Frontal cortex (tissue), 4 donors: Measurements from ENCODE around the gene LIMS1. TPM values are rescaled to one million over a fixed set of nuclear protein-coding genes. Genes with fewer than 3 reads are reported as not detected.
"Not testable (repeated sequence)": the region's sequence is repeated elsewhere in the genome, so short reads cannot be mapped to it uniquely, and the experiment has no call there.

ENCODE experiments used
- DNase-seq, 2 donors: peaks; one replicate each; pipeline ENCODE4 v3.0.0; 2012; ENCODE audit warnings: low spot score in 2 of 2
- FAIRE-seq: peaks from 2 replicates; lab custom pipeline; 2012; peaks lifted over from hg19 to GRCh38; lab: Jason Lieb, UNC
- total RNA-seq: library from RNA; depleted of rRNA; stranded (reverse); fragments of >200 nt; gene quantifications from one replicate; pipeline ENCODE4 v1.2.3, GENCODE V29; 2014
- donor health status: control.
- donor health status: control.
- donor health status: control.

The LIMS1 gene
- 11.8 TPM for total RNA-seq

GRCh38 chr2:108533832-108534583 lies at the start of gene LIMS1:
TSS of gene LIMS1 (plus strand) at chr2:108534470. CDS start at chr2:108534563, 93 bp downstream.
- DNase-seq: peak; percentile 96 to 97
- FAIRE-seq: no peak

- no peak for FAIRE-seq
- no peak for DNase-seq
Measured at GRCh38 chr2:108485253-108485652, 49.0 kb upstream of the LIMS1 start.

GRCh38 chr2:108490506-108491122 lies 43.7 kb upstream of the LIMS1 start:
- DNase-seq: no peak
- FAIRE-seq: no peak

- no peak for FAIRE-seq
Measured at GRCh38 chr2:108491848-108492247, 42.4 kb upstream of the LIMS1 start.

GRCh38 chr2:108492364-108492763 lies 41.9 kb upstream of the LIMS1 start:
- DNase-seq: no peak
- no peak for FAIRE-seq

More at GRCh38 chr2:108491848-108492247, 42.4 kb upstream of the LIMS1 start:
- DNase-seq: no peak

- DNase-seq, FAIRE-seq: not testable (repeated sequence)
Measured at GRCh38 chr2:108496167-108496566, 38.1 kb upstream of the LIMS1 start.

GRCh38 chr2:108507620-108508019 lies 26.6 kb upstream of the LIMS1 start:
- FAIRE-seq, DNase-seq: not testable (repeated sequence)

- FAIRE-seq, DNase-seq: not testable (repeated sequence)
Measured at GRCh38 chr2:108512431-108512830, 21.8 kb upstream of the LIMS1 start.

- not testable (repeated sequence) for FAIRE-seq, DNase-seq
Measured at GRCh38 chr2:108514478-108514877, 19.8 kb upstream of the LIMS1 start.

- FAIRE-seq, DNase-seq: not testable (repeated sequence)
Measured at GRCh38 chr2:108524688-108525087, 9.6 kb upstream of the LIMS1 start.

GRCh38 chr2:108525258-108525657 lies 9.0 kb upstream of the LIMS1 start:
- DNase-seq, FAIRE-seq: not testable (repeated sequence)

- FAIRE-seq: no peak
- no peak for DNase-seq
Measured at GRCh38 chr2:108531674-108532055, 2.6 kb upstream of the LIMS1 start.

GRCh38 chr2:108534584-108535356 lies 500 bp downstream of the LIMS1 start:
- DNase-seq (peak in 1 of 2 donors; percentile 48), FAIRE-seq (no peak)

- no peak for FAIRE-seq
- DNase-seq: no peak
Measured at GRCh38 chr2:108535357-108535631, 1.0 kb downstream of the LIMS1 start.

GRCh38 chr2:108536133-108536780 lies 2.0 kb downstream of the LIMS1 start:
- no peak for FAIRE-seq
- no peak for DNase-seq

- FAIRE-seq (no peak), DNase-seq (no peak)
Measured at GRCh38 chr2:108536911-108537310, 2.6 kb downstream of the LIMS1 start.

GRCh38 chr2:108538000-108538625 lies 3.8 kb downstream of the LIMS1 start:
- DNase-seq: no peak
- FAIRE-seq: no peak

GRCh38 chr2:108541451-108541850 lies 7.2 kb downstream of the LIMS1 start:
- no peak for FAIRE-seq
- no peak for DNase-seq

- FAIRE-seq: no peak
Measured at GRCh38 chr2:108542071-108542470, 7.8 kb downstream of the LIMS1 start.

GRCh38 chr2:108547606-108548005 lies 13.3 kb downstream of the LIMS1 start:
- FAIRE-seq (no peak), DNase-seq (no peak)

More at GRCh38 chr2:108542071-108542470, 7.8 kb downstream of the LIMS1 start:
- no peak for DNase-seq
